IMR-90 (cell line): ENCODE data around the gene ARHGEF1. TPM values are rescaled to one million over a fixed set of nuclear protein-coding genes. Genes with fewer than 3 reads are reported as not detected.

Experiments used
- ATAC-seq: fragments of 200-7000 bp; cut with Tn5 transposase; 2 replicates; pipeline ENCODE4 v1.9.1; 2020; ENCODE audit warnings: low read depth, mild to moderate bottlenecking, moderate library complexity
- BruUV-seq: library from RNA; stranded (reverse); fragments of 400-500 nt; replicated peaks from 2 replicates; lab custom pipeline; 2021; lab: Mats Ljungman, UMichigan
- CTCF ChIA-PET: fragments of 300-600 bp; formaldehyde crosslinking; extraction: SDS; loops from one replicate; lab custom pipeline; 2021; ENCODE audit warnings: antibody characterized with exemption; lab: Yijun Ruan, JAX
- POLR2A ChIA-PET: fragments of 300-600 bp; sonication (Branson Sonifier 250); formaldehyde crosslinking; loops from one replicate; lab custom pipeline; 2022; ENCODE audit warnings: antibody characterized with exemption; ENCODE audit not compliant: unreplicated experiment; lab: Charles Lee
- DNase-seq: peaks from one replicate; pipeline ENCODE4 v3.0.0; 2013
- H2AFZ ChIP-seq: replicated peaks from 2 replicates; pipeline ENCODE3; 2013; ENCODE audit warnings: low read length, mild to moderate bottlenecking; ENCODE audit not compliant: poor library complexity
- H2AK5ac ChIP-seq: 2 replicates; pipeline ENCODE4 v1.6.1; 2013; ENCODE audit warnings: low read depth, low read length, inconsistent platforms
- H2AK9ac ChIP-seq: replicated peaks from 2 replicates; pipeline ENCODE3; 2013; ENCODE audit warnings: mild to moderate bottlenecking, low read depth, low read length, moderate library complexity; ENCODE audit not compliant: poor library complexity
- H2BK120ac ChIP-seq: 2 replicates; pipeline ENCODE4 v1.6.1; 2013; ENCODE audit warnings: low read depth, low read length, inconsistent platforms
- H2BK15ac ChIP-seq: 3 replicates; pipeline ENCODE4 v1.6.1; 2013; ENCODE audit warnings: low read depth, low read length, inconsistent platforms
- H2BK20ac ChIP-seq: 2 replicates; pipeline ENCODE4 v1.6.1; 2013; ENCODE audit warnings: low read depth, mild to moderate bottlenecking, inconsistent platforms, low read length, moderate library complexity
- H2BK5ac ChIP-seq: 2 replicates; pipeline ENCODE4 v1.6.1; 2013; ENCODE audit warnings: mild to moderate bottlenecking, low read depth, low read length, inconsistent platforms; ENCODE audit not compliant: poor library complexity, severe bottlenecking
- H3K14ac ChIP-seq: replicated peaks from 2 replicates; pipeline ENCODE4 v1.6.1; 2013; ENCODE audit warnings: low read depth, low read length, inconsistent platforms
- H3K18ac ChIP-seq: 2 replicates; pipeline ENCODE4 v1.6.1; 2013; ENCODE audit warnings: low read depth, low read length, control low read depth
- H3K23ac ChIP-seq: 2 replicates; pipeline ENCODE4 v1.6.1; 2013; ENCODE audit warnings: low read depth, low read length, inconsistent platforms
- H3K27ac ChIP-seq: 2 replicates; pipeline ENCODE4 v1.5.1; 2013; ENCODE audit warnings: mild to moderate bottlenecking, control low read depth, low read length; ENCODE audit not compliant: insufficient read depth
- H3K27me3 ChIP-seq: 2 replicates; pipeline ENCODE4 v1.6.1; 2013; ENCODE audit warnings: low read length; ENCODE audit not compliant: control insufficient read depth, insufficient read depth
- H3K36me3 ChIP-seq: 2 replicates; pipeline ENCODE4 v1.6.1; 2013; ENCODE audit warnings: low read length, mixed read lengths; ENCODE audit not compliant: control insufficient read depth, insufficient read depth
- H3K4ac ChIP-seq: 2 replicates; pipeline ENCODE4 v1.6.1; 2013; ENCODE audit warnings: low read depth, low read length, inconsistent platforms
- H3K4me1 ChIP-seq: 2 replicates; pipeline ENCODE4 v1.6.1; 2013; ENCODE audit warnings: low read length, mixed read lengths; ENCODE audit not compliant: control insufficient read depth, insufficient read depth
- H3K4me2 ChIP-seq: 2 replicates; pipeline ENCODE4 v1.6.1; 2013; ENCODE audit warnings: low read depth, mild to moderate bottlenecking, control low read depth, low read length, moderate library complexity
- H3K4me3 ChIP-seq: 2 replicates; pipeline ENCODE4 v1.5.1; 2013; ENCODE audit warnings: low read depth, mild to moderate bottlenecking, control low read depth, low read length, moderate library complexity; ENCODE audit not compliant: insufficient read depth
- H3K56ac ChIP-seq: 2 replicates; pipeline ENCODE4 v1.6.1; 2013; ENCODE audit warnings: low read length, inconsistent platforms; ENCODE audit not compliant: insufficient read depth; ENCODE audit errors: extremely low read depth
- H3K79me1 ChIP-seq, 2 experiments: 2 replicates each; pipeline ENCODE4 v1.6.1; 2013; ENCODE audit warnings: low read length in 2 of 2, inconsistent platforms in 1 of 2, low read depth in 1 of 2
- H3K9ac ChIP-seq: 2 replicates; pipeline ENCODE4 v1.6.1; 2013; ENCODE audit warnings: low read depth, low read length, control low read depth
- H3K9me1 ChIP-seq: 2 replicates; pipeline ENCODE4 v1.6.1; 2013; ENCODE audit warnings: low read length, inconsistent platforms; ENCODE audit not compliant: insufficient read depth
- H3K9me3 ChIP-seq: 2 replicates; pipeline ENCODE4 v1.6.1; 2013; ENCODE audit warnings: low read length; ENCODE audit not compliant: control insufficient read depth, insufficient read depth
- H4K20me1 ChIP-seq: 2 replicates; pipeline ENCODE4 v1.6.1; 2013; ENCODE audit warnings: low read length, inconsistent platforms; ENCODE audit not compliant: insufficient read depth
- H4K5ac ChIP-seq: 2 replicates; pipeline ENCODE4 v1.6.1; 2013; ENCODE audit warnings: mild to moderate bottlenecking, low read depth, low read length, control low read depth
- H4K8ac ChIP-seq, 2 experiments: 2 replicates each; pipeline ENCODE4 v1.6.1; 2013; ENCODE audit warnings: low read depth in 2 of 2, low read length in 2 of 2, control low read depth in 1 of 2, inconsistent platforms in 1 of 2
- H4K91ac ChIP-seq: 2 replicates; pipeline ENCODE4 v1.6.1; 2013; ENCODE audit warnings: low read depth, low read length, inconsistent platforms; ENCODE audit not compliant: insufficient read depth
- BHLHE40 ChIP-seq: fragments of 150-350 bp; IDR thresholded peaks from 2 replicates; pipeline ENCODE4 v1.6.1; 2016; ENCODE audit warnings: mild to moderate bottlenecking, low read depth, low read length
- CEBPB ChIP-seq: IDR thresholded peaks from 2 replicates; pipeline ENCODE4 v1.6.1; 2012; ENCODE audit warnings: low read depth, low read length, improper control_type of control experiment
- CHD1 ChIP-seq: IDR thresholded peaks from 2 replicates; pipeline ENCODE4 v1.6.1; 2012; ENCODE audit warnings: low read depth, low read length, improper control_type of control experiment
- ELK1 ChIP-seq: fragments of 150-350 bp; IDR thresholded peaks from 2 replicates; pipeline ENCODE4 v1.6.1; 2016; ENCODE audit warnings: low read depth, mild to moderate bottlenecking, low read length, moderate library complexity, borderline replicate concordance
- FOS ChIP-seq: fragments of 150-350 bp; IDR thresholded peaks from 2 replicates; pipeline ENCODE4 v1.6.1; 2016; ENCODE audit warnings: low read depth, low read length
- MAFK ChIP-seq: IDR thresholded peaks from 2 replicates; pipeline ENCODE4 v1.6.1; 2012; ENCODE audit warnings: low read depth, low read length, improper control_type of control experiment
- MAZ ChIP-seq: IDR thresholded peaks from 2 replicates; pipeline ENCODE4 v1.6.1; 2012; ENCODE audit warnings: low read depth, mild to moderate bottlenecking, low read length, improper control_type of control experiment, moderate library complexity, borderline replicate concordance
- MXI1 ChIP-seq: IDR thresholded peaks from 2 replicates; pipeline ENCODE4 v1.6.1; 2012; ENCODE audit warnings: low read depth, mild to moderate bottlenecking, low read length, moderate library complexity, borderline replicate concordance
- NFE2L2 ChIP-seq: fragments of 150-350 bp; IDR thresholded peaks from 2 replicates; pipeline ENCODE4 v1.6.1; 2016; ENCODE audit warnings: low read depth, mild to moderate bottlenecking, low read length
- POLR2A ChIP-seq: IDR thresholded peaks from 2 replicates; pipeline ENCODE4 v1.6.1; 2012; ENCODE audit warnings: mild to moderate bottlenecking, low read depth, low read length
- RAD21 ChIP-seq: IDR thresholded peaks from 2 replicates; pipeline ENCODE4 v1.6.1; 2012; ENCODE audit warnings: low read length, improper control_type of control experiment
- RCOR1 ChIP-seq: IDR thresholded peaks from 2 replicates; pipeline ENCODE4 v1.6.1; 2012; ENCODE audit warnings: mild to moderate bottlenecking, low read length, improper control_type of control experiment; ENCODE audit not compliant: insufficient replicate concordance
- RFX5 ChIP-seq: IDR thresholded peaks from 2 replicates; pipeline ENCODE4 v1.8.0; 2012; ENCODE audit warnings: low read depth, mild to moderate bottlenecking, low read length, moderate library complexity
- SMC3 ChIP-seq: fragments of 150-350 bp; IDR thresholded peaks from 2 replicates; pipeline ENCODE4 v1.6.1; 2016; ENCODE audit warnings: low read depth, mild to moderate bottlenecking, antibody characterized with exemption, low read length, moderate library complexity
- USF2 ChIP-seq: fragments of 150-350 bp; IDR thresholded peaks from 2 replicates; pipeline ENCODE4 v1.6.1; 2017; ENCODE audit warnings: mild to moderate bottlenecking, antibody characterized with exemption, low read length, low read depth
- WGBS, 2 experiments: methylation state at CpG; one replicate each; pipeline versions ENCODE4 v1.1.5 to v1.1.7; 2013; ENCODE audit warnings: missing lambda C conversion rate in 2 of 2; ENCODE audit not compliant: insufficient read length in 1 of 2; ENCODE audit errors: extremely low coverage in 2 of 2; 5-methylcytosine and 5-hydroxymethylcytosine counted together
- dilution Hi-C: fragments of 300-500 bp; cut with HindIII; formaldehyde crosslinking; loops from one replicate; pipeline ENCODE4 v1.14.3; 2018; ENCODE audit warnings: low sequenced_read_pairs; ENCODE audit not compliant: unreplicated experiment
- in situ Hi-C: fragments of 300-500 bp; cut with MboI; formaldehyde crosslinking; loops from 3 replicates; pipeline ENCODE4 v1.14.3; 2019; ENCODE audit warnings: low sequenced_read_pairs, inconsistent platforms, mixed read lengths
- intact Hi-C: fragments of 100-400 bp; cut with micrococcal nuclease; formaldehyde crosslinking; loops from 2 replicates; pipeline ENCODE4 v1.10.0; 2022
- polyA plus RNA-seq, 3 experiments: library from polyadenylated mRNA; depleted of rRNA; stranded (reverse); fragments of >200 nt; gene quantifications; 2 replicates each; pipeline ENCODE4 v1.2.3, GENCODE V29; 2012; ENCODE audit warnings: low replicate concordance in 1 of 3
- total RNA-seq: library from RNA; depleted of rRNA; stranded (reverse); fragments of >200 nt; gene quantifications from 2 replicates; pipeline ENCODE4 v1.2.3, GENCODE V29; 2012
- TF ChIP-seq, protein P1 (sequence below): conservative IDR thresholded peaks from 2 replicates; pipeline ENCODE4 v1.5.1; 2012; ENCODE audit warnings: mild to moderate bottlenecking, low read depth, low read length, improper control_type of control experiment

Gene ARHGEF1
- total and polyA plus RNA-seq, 2 of the 4 experiments (the other 2 are of a cell fraction), result 11.5 to 47.1 TPM

DNA sequence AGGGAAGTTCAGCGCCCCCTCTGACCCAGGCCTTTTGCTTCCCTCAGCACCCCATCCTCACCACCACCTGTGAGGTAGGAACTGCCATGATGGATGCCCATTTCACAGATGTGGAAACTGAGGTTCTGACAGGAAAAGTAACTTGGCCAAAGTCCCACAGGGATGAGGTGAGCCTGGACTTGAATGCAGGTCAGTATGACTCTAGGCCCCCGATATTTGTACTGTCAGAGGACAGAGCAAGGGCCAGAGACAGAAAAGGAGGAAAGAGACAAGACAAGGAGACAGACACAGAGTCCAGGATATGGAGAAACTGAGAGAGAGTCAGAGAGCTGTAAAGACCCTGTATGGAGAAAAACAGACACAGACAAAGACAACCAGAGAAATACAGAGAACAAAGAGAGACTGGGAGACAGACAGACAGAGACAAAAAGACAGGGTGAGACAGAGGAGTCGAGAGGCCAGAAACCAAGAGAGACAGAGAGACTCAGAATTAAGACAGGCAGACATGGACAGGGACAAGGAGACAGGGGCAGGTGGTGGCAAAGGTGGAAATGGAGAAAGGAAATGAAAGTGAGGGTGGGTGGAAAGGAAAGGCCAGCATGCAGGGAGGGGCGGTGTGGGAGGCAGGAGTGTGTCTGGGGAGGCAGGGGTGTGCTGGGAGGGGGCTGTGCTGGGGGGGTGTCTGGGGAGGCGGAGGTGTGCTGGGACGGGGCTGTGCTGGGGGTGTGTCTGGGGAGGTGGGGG lies 40.2 kb downstream of the ARHGEF1 start:
- Histone ChIP-seq H3K79me1 (no peaks in the 10 kb centered on the region), H3K9me3 (peaks cover 3% of the 10 kb centered on the region; the same call in 1 of the 2 replicates), H3K4ac (no peak overlapping the region), H2AK5ac (no peak overlapping the region), H2AK9ac (no peak overlapping the region), H3K9me1 (peaks cover 18% of the 10 kb centered on the region), H3K18ac (no peak overlapping the region), H3K4me2 (no peak overlapping the region), H3K36me3 (no peaks in the 10 kb centered on the region), H3K4me1 (no peaks in the 10 kb centered on the region), H3K27ac (no peak overlapping the region), H2BK20ac (no peak overlapping the region), H3K4me3 (no peak overlapping the region), H4K8ac (no peak overlapping the region), H3K9ac (no peak overlapping the region), H3K56ac (no peak overlapping the region), H2BK15ac (no peak overlapping the region), H3K27me3 (peaks cover 84% of the 10 kb centered on the region), H2BK5ac (no peak overlapping the region), H4K91ac (no peak overlapping the region), H2AFZ (no peak overlapping the region), H3K23ac (no peak overlapping the region), H2BK120ac (no peak overlapping the region), H4K5ac (no peak overlapping the region), H3K14ac (no peak overlapping the region), H4K20me1 (peaks cover 27% of the 10 kb centered on the region)
- BruUV-seq, result no TSS peak
- WGBS, 2 experiments, result 11% methylated on average over 1 of the region's 6 CpGs; no CpG with 5 or more reads in 1 of the 2 experiments
- dilution Hi-C loops (no loop called here), in situ Hi-C loops (no loop called here), intact Hi-C loops (no loop called here)
- CTCF ChIA-PET, result no interaction called here
- POLR2A ChIA-PET, result no interaction called here
- TF ChIP-seq CEBPB (no peak), FOS (no peak), NFE2L2 (no peak), MXI1 (no peak), POLR2A (no peak), ELK1 (no peak), MAZ (no peak), USF2 (no peak), BHLHE40 (no peak), RFX5 (no peak), RAD21 (no peak), SMC3 (no peak), MAFK (no peak), RCOR1 (no peak), CHD1 (no peak)
- TF ChIP-seq, protein P1, sequence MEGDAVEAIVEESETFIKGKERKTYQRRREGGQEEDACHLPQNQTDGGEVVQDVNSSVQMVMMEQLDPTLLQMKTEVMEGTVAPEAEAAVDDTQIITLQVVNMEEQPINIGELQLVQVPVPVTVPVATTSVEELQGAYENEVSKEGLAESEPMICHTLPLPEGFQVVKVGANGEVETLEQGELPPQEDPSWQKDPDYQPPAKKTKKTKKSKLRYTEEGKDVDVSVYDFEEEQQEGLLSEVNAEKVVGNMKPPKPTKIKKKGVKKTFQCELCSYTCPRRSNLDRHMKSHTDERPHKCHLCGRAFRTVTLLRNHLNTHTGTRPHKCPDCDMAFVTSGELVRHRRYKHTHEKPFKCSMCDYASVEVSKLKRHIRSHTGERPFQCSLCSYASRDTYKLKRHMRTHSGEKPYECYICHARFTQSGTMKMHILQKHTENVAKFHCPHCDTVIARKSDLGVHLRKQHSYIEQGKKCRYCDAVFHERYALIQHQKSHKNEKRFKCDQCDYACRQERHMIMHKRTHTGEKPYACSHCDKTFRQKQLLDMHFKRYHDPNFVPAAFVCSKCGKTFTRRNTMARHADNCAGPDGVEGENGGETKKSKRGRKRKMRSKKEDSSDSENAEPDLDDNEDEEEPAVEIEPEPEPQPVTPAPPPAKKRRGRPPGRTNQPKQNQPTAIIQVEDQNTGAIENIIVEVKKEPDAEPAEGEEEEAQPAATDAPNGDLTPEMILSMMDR, result no peak
- no peak for DNase-seq
- ATAC-seq, result no peak
